Osteocyte (in vitro differentiated cells): ENCODE data around the gene MAP3K3. TPM values are rescaled to one million over a fixed set of nuclear protein-coding genes. Genes with fewer than 3 reads are reported as not detected.

Experiments used
- DNase-seq: peaks from one replicate; pipeline ENCODE4 v3.0.0; 2021; ENCODE audit warnings: mixed read lengths; ENCODE audit not compliant: unreplicated experiment; ENCODE audit errors: extremely low spot score
- H3K27ac Mint-ChIP-seq: one replicate; pipeline ENCODE4 v1.8.0; 2021; ENCODE audit warnings: mild to moderate bottlenecking, mixed read lengths; ENCODE audit not compliant: unreplicated experiment
- H3K27me3 Mint-ChIP-seq: one replicate; pipeline ENCODE4 v1.8.0; 2021; ENCODE audit warnings: mixed read lengths; ENCODE audit not compliant: unreplicated experiment
- H3K36me3 Mint-ChIP-seq: one replicate; pipeline ENCODE4 v1.8.0; 2021; ENCODE audit warnings: mixed read lengths; ENCODE audit not compliant: unreplicated experiment
- H3K4me1 Mint-ChIP-seq: one replicate; pipeline ENCODE4 v1.8.0; 2021; ENCODE audit warnings: mixed read lengths; ENCODE audit not compliant: unreplicated experiment
- H3K4me3 Mint-ChIP-seq: one replicate; pipeline ENCODE4 v1.8.0; 2021; ENCODE audit warnings: mild to moderate bottlenecking, moderate library complexity, mixed read lengths; ENCODE audit not compliant: unreplicated experiment
- H3K9me3 Mint-ChIP-seq: one replicate; pipeline ENCODE4 v1.8.0; 2021; ENCODE audit warnings: mixed read lengths; ENCODE audit not compliant: unreplicated experiment
- CTCF ChIP-seq: fragments of 200-600 bp; sonication (generic); IDR thresholded peaks from 2 replicates; pipeline ENCODE4 v1.5.0; 2021; ENCODE audit warnings: antibody characterized with exemption, mild to moderate bottlenecking, moderate library complexity
- total RNA-seq: library from RNA; stranded (reverse); gene quantifications from 2 replicates; pipeline ENCODE4 v1.2.1, GENCODE V29; 2021

MAP3K3 gene
- total RNA-seq, 1 donor from 2014 or later = 41.0 TPM

GRCh38 chr17:63658366-63658765 is 36.1 kb downstream of the MAP3K3 start:
- Mint-ChIP-seq H3K27me3 (no peaks in the 10 kb centered on the region), H3K4me1 (no peaks in the 10 kb centered on the region), H3K27ac (no peak overlapping the region), H3K4me3 (no peak overlapping the region), H3K36me3 (peaks cover 41% of the 10 kb centered on the region), H3K9me3 (no peaks in the 10 kb centered on the region)
- DNase-seq = no peak
- no peak for TF ChIP-seq CTCF

GRCh38 chr17:63659850-63660249 is 37.6 kb downstream of the MAP3K3 start:
- no peak for DNase-seq
- H3K4me1 Mint-ChIP-seq = no peaks in the 10 kb centered on the region
- peaks cover 45% of the 10 kb centered on the region for H3K36me3 Mint-ChIP-seq
- H3K4me3 Mint-ChIP-seq = no peak overlapping the region
- H3K9me3 Mint-ChIP-seq = no peaks in the 10 kb centered on the region
- H3K27me3 Mint-ChIP-seq = no peaks in the 10 kb centered on the region
- TF ChIP-seq CTCF = no peak
- no peak overlapping the region for H3K27ac Mint-ChIP-seq

DNA sequence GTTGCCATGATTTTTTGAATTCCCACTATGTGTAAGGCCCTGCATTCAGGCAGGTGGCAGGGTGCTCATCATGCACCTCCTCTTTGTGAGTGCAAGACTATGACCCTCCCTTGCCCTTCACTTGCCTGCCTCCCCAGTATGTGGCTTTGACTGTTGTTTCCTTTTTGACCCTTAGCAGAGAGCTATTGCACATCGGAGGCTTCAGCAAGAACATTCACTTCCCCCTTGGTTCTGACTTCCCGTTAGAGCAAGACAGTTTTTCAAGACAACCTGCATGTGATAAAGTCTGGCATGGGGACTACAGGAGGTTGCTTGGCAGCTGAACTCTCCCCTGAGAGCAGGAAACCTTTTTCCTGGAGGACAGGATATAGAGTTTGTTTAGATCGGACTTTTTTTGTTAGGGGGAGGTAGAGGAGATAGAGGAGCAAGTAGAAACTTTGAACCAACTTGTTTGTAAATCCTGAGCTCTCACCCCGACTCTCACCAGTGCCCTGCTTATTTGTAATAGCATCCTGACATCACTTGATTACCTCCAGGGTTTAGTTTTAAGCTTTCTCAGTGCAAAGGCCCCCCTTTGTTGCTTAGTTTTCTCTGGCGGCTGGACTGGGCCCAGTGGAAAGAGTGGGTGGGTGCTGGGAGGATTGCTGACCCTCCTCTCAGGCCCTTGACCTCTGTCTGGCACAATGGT is 43.5 kb downstream of the MAP3K3 start:
- H3K27me3 Mint-ChIP-seq = no peaks in the 10 kb centered on the region
- TF ChIP-seq CTCF = no peak
- H3K4me1 Mint-ChIP-seq = no peaks in the 10 kb centered on the region
- no peaks in the 10 kb centered on the region for H3K9me3 Mint-ChIP-seq
- H3K27ac Mint-ChIP-seq = no peak overlapping the region
- no peak for DNase-seq
- H3K36me3 Mint-ChIP-seq = peaks cover 39% of the 10 kb centered on the region
- H3K4me3 Mint-ChIP-seq = no peak overlapping the region

DNA sequence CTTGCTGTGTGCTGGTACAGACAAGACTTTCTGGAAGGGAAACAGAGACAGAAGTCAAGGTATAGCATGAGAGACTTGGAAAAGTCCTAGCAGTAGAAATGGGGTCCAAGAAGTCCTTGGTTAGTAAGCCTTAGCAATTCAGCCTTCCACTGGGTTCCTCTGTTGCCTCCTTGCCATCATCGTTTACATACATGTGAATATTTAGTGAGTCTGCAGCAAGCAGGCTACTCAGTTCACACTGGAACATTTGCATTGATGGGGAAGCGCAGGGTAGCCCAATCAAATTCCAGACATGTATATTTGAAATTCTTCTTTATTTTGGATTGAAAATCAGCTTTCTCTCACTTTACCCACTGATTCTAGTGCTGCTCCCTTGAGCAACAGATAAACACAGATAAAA is 50.6 kb downstream of the MAP3K3 start:
- no peak for DNase-seq
- Mint-ChIP-seq H3K27me3 (no peaks in the 10 kb centered on the region), H3K4me1 (peaks cover 24% of the 10 kb centered on the region), H3K9me3 (no peaks in the 10 kb centered on the region), H3K27ac (no peak overlapping the region), H3K4me3 (no peak overlapping the region), H3K36me3 (peaks cover 25% of the 10 kb centered on the region)
- no peak for TF ChIP-seq CTCF

GRCh38 chr17:63675231-63675606 is 53.0 kb downstream of the MAP3K3 start:
- Mint-ChIP-seq H3K27ac (peak overlapping the region; percentile 93), H3K9me3 (no peaks in the 10 kb centered on the region), H3K4me3 (no peak overlapping the region), H3K4me1 (peaks cover 24% of the 10 kb centered on the region), H3K27me3 (no peaks in the 10 kb centered on the region), H3K36me3 (peaks cover 15% of the 10 kb centered on the region)
- no peak for DNase-seq
- TF ChIP-seq CTCF = no peak
